Esophagus muscularis mucosa (tissue), 3 donors: ENCODE data around the gene SLC4A1.

Source experiments
- CTCF ChIP-seq, 3 experiments: fragments of 200-600 bp in 2 of 3; fragments of 450-650 bp in 1 of 3; sonication (generic) in 2 of 3; IDR thresholded peaks; one replicate each; pipeline ENCODE4 v1.5.1; 2017 to 2019; ENCODE audit warnings: antibody characterized with exemption in 3 of 3, mild to moderate bottlenecking in 2 of 3, moderate library complexity in 1 of 3
- POLR2A ChIP-seq: fragments of 450-650 bp; IDR thresholded peaks from one replicate; pipeline ENCODE4 v1.6.1; 2017; ENCODE audit warnings: antibody characterized with exemption, moderate library complexity, mild to moderate bottlenecking, low read depth
- POLR2AphosphoS5 ChIP-seq, 2 donors: sonication (generic); formaldehyde crosslinking; IDR thresholded peaks; one replicate each; pipeline ENCODE4 v1.6.1; 2017; ENCODE audit warnings: antibody characterized with exemption in 2 of 2

- no peak for TF ChIP-seq CTCF (IDR thresholded peaks at IDR 0.05)
- no peak for TF ChIP-seq POLR2A
- no peak for TF ChIP-seq POLR2AphosphoS5 (IDR thresholded peaks at IDR 0.05)
Measured at GRCh38 chr17:44284024-44284400, 16.1 kb upstream of the SLC4A1 start.
